Measurements from ENCODE around the gene PSMA1.
"Not testable (repeated sequence)": the region's sequence is repeated elsewhere in the genome, so short reads cannot be mapped to it uniquely, and the experiment has no call there.

The PSMA1 gene

DNA sequence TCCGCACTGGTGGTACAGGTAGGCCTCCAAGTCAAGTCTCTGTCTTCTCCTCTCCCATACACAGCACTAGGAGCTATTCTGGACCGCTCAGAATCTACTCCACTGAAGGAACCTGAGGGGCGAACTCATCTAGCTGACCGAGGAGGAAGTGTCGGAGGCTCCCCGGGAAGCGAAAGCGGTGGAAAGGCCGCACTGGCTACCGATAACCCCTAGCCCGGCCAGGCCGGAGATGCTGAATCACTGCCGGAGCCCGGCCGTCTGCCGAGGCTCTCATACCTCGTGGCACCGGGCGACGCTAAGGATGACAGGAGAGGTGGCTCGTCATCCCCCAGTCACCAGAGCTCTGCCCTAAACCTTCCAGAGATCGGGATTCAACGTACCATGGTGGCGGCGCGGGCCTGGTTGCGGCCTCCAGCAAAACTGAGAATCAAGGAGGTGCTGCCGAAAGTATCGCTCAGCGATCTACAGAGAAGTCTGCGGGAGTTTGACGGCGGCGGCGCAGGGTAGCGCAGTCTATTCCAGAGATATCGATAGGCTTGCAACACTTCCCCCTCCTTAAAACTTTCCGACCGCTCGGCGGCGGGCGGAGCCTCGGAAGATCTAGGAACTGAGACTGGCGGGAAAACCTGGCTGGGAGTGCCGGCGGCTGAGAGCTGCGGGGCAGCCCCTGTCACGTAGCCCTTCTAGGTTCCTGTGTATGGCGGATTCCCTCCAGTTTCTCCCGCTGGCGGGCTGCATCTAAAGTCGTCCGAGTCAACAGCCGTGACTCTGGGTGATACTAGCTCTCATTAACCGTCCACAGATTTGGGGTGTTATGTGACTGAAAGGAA, at the start of gene PSMA1:
TSS of gene PSMA1 (minus strand) at position 470 of the 830 bp plus-strand sequence. CDS start at position 383, 87 bp downstream.
- peak; percentile 89 for DNase-seq

DNA sequence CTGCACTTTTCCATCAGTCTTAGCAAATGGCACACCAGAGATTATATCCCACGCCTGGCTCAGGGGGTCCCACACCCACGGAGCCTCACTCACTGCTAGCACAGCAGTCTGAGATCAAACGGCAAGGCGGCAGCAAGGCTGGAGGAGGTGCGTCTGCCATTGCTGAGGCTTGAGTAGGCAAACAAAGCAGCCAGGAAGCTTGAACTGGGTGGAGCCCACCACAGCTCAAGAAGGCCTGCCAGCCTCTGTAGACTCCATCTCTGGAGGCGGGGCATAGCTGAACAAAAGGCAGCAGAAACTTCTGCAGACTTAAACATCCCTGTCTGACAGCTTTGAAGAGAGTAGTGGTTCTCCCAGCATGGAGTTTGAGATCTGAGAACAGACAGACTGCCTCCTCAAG, 49.3 kb upstream of the PSMA1 start:
- DNase-seq: not testable (repeated sequence)

DNA sequence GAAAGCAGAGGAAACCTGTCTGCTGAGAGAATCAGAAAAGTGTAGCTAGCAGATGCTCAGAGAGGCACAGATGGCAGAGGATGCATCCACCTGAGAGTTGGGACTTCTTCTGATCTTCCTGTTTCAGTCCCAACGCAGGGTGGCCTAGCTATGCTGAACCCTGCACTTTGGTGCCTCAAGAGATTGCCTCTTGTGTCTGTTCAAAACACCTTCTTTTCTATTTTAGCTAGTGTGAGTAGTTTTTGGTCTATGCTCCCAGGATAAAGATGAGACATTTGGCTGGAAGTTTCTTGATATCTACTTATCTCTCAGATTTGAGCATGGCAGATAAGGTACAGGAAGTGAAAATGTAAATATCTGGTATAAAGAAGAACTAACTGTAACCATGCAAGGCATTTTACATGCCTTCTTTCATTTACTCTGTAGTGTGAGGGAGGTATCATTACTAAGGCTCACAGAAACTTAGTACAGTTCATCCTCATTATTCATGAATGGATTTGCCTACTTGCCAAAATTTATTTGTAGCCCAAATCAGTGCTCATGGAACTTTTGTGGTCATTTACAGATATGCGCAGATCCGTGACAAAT, 47.0 kb upstream of the PSMA1 start:
- DNase-seq: no peak

DNA sequence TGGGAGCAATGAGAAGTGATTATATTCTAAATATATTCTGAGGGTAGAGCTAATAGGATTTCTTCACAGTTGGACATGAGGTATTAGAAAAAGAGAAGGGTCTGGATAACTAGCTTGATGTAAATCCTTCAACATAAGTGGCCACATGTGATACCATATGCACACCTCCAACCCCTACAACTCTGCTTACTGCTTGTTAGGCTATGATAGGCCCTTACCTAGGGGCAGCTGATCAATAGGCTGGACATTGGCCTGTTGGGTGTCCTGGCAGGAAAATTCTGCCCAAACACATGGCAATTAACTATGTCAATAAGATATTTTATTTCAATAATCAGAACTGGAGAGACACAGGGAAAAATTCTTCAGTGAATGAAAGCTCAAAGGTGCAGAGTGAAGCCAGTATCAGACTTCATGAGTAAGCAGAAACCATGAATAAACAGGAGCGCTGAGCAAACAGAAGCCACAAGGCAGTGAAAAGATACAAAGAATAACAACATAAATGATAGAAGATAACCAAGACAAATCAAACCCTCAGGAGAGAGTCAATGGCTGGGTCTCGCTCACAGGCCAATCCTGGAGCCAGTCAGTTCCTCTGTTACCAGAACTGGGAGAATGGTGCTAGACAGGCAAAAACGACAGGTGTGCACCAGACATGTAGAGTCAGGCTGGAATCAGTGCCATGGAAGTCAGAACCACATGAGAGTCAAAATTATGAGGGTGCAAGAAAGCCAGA, 46.3 kb upstream of the PSMA1 start:
- no peak for DNase-seq

DNA sequence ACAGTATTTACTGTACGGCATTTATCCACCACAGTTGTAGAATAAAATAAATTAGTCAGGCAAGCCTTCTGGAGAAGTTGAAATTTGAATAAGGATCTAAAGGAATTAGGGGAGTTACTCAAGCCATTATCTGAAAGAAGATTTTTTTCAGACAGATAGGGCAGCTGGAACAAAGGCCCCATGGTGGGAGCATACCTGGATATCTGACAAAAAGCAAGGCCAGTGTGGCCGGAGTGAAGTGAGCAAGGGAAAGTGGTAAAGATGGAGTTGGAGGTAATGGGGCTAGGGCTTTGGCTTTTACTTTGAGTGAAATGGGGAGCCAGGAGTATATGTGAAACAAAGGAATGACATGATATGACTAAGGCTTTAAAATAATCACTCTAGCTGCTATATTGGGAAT, 45.7 kb upstream of the PSMA1 start:
- no peak for DNase-seq

DNA sequence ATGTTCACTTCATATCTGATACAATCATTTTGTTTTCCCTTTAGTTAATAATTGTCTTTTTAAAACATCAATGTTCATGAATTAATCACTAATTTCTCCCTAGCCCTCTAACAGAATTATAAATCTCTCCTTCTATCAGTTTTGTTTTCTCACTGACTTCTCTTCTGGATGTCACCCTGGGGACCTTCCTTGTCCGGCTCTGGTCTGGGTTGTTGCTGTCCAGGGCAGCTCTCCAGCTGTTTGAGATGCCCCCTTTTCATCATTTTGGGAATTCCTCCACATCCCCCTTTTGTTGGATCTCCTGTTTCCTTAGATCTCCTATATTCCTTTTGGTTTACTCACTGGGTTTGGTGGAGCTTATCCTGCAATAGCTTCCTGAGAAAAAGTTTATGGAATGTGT, 35.6 kb upstream of the PSMA1 start:
- no peak for DNase-seq

DNA sequence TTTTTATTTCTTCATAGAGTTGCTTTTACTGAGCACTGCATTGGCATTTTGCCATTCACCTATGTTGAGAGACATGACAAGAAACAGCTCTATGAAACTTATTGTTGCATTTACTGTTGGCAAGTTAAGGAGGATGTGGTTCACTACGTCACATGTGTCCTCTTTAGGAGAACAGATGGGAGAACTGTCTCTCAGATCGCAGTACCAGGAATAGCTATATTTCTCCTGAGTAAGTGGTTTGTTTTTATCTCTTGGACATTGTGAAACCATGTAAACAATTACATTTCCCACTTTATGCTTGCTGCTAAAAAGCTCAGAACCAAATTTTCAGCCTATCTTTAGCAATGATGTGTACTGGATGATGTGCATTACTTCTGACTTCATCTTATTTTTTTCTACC, 34.8 kb upstream of the PSMA1 start:
- DNase-seq: no peak

DNA sequence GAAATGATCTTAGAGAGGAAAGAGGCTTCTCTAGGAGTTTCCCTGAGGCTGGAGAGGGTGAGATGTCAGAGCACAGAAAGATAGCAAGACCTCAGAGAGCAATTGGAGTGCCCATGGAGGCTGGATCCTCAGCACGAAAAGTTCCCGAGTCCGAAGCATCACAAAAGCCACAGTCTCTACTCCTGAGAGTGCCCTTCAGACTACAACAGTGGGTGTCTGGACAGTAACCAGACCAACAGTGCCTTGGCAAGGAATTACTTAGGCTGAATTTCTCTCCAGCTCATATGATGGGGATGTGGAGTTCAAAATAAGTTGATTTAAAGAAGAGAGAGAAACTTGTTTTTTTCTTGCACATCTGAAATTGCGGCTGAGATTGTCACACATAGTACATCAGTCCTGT, 31.9 kb upstream of the PSMA1 start:
- DNase-seq: no peak

DNA sequence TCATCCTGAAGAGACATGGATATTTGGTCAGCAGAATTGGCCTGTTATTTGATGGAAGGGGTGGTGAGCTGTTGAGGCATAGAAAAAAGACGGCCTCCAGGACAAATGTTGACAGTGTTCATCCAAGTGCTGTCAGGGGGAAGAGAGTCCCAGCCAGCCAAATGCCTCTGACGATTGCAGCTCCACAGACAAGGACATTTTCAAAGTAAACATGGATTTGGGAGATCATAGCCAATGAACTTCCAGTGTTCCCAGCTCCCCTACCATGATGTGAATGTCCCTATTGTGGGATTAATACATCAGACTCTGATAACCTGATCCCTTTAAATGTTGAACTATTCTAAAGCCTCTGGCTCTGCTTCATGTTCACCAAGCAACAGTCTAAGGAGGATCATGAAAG, 31.2 kb upstream of the PSMA1 start:
- no peak for DNase-seq

DNA sequence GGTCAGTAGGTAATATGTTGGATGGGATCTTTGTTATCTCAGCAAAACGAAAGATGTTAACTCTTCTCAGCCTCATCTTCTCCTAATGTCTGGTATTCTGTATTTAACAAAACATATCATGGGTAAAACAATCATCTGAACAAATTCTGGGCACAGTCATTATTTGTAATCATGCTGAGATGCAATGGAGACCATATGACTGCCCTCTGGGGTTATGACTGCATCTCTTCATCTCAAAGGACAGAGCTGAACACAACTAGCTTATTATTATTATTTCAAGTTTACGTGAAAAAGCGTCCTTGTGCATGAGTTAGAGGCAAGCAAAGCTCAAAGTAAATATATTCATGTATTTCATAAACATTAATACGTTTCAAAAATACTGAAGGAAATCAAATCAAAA, 29.7 kb upstream of the PSMA1 start:
- no peak for DNase-seq

DNA sequence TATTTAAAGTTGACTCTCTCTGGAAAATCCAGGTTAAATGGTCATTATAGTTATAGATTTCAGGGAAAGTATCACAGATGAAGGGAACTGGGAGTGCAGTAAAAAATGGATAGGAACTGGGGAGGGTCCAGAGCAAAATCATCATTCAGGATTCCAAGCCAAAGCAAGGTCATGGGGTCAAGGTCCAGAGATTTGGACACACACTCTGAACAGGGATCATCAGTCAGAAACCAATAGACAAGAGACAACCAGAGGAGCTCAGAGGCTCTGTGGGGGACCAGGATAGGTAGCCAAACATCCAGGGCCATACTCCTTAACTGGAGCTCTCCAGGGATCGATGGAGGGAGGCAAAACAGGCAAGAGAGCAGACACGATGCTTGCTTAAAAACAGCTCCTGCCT, 27.3 kb upstream of the PSMA1 start:
- DNase-seq: no peak

DNA sequence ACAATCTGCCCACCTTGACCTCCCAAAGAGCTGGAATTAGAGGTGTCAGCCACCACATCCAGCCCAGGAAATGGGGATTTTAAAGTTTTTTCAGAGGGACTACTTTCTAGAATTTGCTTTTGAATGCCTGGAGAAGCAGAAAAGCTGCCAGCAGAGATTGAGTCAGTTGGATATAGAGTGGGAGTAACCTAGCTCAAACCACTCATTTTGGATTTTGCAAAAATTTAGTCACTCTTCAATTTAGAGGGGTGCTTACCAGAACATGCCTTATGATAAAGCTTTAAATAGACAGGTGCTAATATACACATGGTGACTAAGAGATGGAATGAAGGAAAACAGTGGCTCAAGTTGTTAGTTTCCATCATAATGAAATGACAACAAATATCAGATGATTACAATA, 26.5 kb upstream of the PSMA1 start:
- DNase-seq: no peak

DNA sequence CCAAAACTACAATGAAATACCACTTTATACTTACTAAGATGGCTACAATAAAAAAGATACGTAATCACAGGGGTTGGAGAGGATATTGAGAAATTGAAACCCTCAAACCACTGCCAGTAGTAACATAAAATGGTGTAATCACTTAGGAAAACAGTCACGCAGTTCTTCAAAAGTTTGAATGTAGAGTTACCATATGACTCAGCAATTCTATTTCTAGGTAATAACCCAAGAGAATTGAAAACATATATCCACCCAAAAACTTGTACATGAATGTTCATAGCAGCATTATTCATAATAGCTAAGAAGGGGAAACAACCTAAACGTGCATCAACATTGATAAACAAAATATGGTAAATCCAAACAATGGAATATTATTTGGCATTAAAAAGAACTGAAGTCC, 24.4 kb upstream of the PSMA1 start:
- no peak for DNase-seq

DNA sequence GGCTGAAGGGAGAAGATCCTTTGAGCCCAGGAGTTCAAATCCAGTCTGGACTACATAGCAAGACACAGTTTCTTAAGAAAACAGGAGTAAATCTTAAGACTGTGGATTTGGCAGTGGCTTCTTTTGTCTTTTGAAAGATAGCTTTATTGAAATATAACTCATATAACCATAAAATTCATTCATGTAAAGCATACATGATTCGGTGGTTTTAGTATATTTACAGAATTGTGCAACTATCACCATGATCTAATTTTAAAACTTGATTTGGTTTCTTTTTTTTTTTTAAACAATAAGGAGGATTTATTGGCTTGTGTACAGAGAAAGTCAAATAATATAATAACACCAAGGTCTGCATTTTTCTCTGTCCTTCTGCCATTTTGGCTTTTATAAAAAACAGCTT, 23.1 kb upstream of the PSMA1 start:
- DNase-seq: no peak

DNA sequence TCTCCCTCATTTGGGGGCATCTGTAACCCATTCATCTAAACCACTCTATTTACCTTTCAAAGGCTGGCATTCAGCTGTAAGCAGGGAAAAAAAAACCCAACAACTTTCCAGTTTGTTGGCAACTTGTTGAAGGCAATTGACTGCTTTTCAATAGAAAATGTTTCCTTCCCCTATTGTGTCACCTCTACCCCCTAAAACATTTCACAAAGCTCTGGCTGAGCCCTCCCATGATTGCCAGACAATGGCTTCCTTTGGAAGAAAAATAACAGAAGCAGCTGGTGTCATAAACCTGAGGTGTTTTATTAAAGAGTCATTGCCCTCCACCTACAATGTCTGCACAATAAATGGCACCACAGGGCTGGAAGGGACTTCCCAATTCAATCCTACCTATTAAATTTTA, 22.1 kb upstream of the PSMA1 start:
- no peak for DNase-seq

DNA sequence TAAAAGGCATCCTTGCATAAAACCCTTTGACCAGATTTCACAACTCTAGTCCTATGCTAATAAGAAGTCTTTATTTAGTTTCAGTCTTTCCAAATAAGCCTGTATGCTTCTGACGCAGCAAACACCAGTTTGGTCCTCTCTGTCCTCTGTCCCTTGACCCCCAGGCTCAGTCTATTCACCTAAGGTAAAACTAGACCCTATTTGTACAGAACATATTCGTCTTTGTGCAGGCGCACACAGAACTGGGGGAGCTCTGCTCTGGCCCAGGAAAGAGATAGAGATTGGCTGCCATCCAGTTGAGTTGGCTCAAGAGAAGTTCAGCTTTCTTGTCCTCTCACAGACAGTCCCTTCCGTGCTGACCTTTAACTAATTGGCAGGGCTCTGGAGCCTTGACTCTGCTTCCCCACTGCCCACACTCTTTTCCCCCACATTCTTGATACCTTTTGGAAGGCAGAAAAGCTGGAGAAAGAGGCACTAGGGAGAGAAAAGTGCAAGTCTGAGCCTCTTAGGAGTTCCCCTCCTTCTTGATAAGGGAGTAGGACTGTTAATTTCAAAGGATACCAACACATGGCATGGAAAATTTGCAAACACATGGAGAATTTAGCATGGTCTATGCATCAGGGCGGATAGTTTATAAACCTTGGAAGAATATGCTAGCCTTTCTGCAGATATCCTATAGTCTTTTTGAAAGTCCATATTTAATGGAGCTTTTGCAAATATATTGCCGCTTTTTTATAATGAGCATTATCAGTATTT, 21.2 kb upstream of the PSMA1 start:
- no peak for DNase-seq

DNA sequence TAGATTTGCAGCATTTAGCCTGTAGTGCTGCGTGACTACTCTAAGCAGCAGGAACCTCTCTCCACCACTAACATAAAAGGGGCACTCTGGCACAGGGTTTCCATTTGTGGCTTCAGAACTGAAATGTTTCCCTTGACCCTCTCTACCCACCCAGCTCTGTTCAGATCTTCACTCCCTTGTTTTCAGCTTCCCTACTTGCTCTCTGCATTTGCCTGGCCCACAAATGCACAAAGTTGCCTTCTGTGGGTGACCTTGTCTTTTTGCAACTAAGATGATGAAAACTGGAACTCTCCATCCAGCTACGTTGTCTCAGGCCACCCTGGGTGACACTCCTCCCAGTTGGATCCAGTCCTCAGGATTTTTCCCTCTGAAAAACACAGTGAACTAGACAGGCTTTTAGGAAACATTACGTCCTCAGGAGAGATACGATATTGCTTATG, 19.8 kb upstream of the PSMA1 start:
- no peak for DNase-seq

DNA sequence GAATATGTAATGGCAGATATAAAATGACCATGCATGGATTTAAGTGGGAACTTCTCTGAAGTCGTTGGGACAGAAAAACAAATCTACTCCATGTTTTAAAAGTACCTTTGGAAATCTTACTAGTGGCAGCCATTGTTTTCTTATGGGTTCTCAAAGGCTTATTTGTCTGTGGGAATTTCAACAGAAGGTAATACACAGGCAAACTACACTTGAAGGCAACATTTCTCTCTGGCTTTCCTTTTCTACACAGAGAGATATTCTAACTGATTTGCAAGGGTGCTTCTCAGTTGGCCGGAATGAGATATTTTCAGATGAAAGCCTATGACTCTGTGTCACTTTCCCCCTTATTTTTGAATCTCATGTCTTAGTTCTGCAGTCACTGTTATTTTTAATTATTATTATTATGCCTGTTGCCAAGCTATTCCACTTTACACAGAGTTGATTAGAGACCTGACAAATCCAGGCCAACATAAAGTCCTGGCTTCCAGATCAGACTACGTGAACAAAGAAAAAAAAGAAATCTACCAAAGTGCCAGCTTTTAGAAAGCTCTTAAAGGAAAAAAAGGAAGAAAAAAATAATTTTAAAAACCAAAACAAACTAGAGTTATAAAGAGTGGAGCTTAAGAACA, 18.9 kb upstream of the PSMA1 start:
- DNase-seq: no peak

DNA sequence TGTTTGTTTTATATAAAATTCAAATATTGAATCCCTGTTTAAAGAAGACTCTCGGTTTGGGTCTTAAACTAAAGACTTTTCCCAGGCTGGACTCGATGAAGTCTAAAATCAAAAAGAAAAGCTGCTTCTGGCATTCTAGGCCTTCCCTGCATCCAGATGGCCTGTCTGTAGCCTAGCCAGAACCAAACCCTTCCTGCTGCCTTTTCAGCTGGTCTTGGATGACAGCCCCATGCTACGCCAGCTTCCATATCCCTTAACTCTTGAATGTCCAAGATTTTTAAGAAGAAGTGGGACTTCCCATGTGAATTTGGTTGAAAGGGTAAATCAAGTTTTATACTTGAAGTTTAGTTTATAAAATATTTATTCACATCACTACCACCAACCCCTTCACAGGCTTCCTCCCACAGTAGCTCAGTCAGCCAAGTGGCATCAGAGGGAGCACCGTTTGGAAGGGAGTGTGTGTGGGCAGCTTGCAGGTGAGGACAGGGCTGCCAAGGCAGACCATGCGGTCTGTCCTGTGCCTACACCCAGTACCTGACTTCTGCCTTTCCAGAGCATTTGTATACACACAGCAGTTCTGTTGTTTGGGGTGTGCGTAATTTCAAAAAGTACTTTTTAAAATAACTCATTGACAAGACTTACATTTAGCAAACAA, 18.2 kb upstream of the PSMA1 start:
- DNase-seq: peak; percentile 40

DNA sequence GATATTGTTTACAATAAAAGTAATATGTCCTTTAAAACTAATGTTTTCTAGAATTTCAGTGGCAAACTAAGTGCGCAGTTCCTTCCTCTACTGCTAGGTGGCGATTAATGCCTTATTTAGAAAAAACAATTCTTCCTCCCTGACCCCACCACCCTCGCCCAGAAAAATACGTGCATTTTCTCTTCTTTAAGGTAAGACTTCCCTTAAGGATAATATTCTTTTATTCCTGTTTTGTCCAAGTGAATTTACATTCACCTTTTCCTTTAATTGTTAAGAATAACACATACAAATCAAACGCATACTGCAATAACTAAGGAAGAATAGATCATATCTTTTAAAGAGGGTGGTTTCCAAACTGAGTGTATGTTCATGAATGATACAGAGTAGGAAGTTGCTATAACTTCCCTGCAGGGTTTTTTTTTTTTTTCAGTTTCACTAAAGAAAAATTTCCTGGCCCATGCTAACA, 17.0 kb upstream of the PSMA1 start:
- peak; percentile 34 for DNase-seq

DNA sequence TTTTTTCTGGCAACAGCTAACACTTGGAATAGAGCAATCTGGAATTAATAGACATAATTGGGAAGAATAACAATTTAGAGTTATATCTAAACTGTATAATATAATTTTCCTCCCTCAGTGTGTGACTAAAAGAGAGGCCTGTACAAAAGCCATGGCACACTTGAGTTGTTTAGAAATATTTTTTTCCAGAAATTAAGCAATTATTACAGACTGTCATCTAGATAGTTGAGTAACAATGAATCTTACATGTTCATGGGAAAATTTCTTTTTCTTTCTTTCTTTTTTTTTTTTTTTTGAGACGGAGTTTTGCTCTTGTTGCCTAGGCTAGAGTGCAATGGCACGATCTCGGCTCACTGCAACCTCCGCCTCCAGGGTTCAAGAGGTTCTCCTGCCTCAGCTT, 15.0 kb upstream of the PSMA1 start:
- DNase-seq: not testable (repeated sequence)

DNA sequence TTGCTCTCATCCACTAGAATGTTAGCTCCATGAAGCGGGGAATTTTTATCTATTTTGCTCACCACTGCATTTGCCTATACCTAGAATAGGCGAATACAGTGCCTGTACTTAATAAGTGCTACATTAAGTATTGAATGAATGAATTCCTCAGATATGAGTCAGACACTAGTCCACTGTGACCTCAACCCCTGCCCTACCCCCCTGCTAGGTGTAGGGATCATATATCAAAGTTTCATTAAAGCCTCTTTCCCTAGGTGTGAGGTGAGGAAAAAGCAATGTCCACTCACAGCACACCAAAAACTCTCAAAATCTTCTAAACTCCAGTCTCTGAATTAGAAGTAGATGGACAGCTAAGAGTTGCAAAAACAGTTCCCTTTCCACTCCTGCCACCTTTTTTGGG, 9.8 kb upstream of the PSMA1 start:
- DNase-seq: no peak
